A673 (cell line): Measurements from ENCODE around the gene PRAF2. TPM values are rescaled to one million over a fixed set of nuclear protein-coding genes. Genes with fewer than 3 reads are reported as not detected.

ENCODE experiments used
- BruUV-seq: library from RNA; stranded (reverse); fragments of 400-500 nt; replicated peaks from 2 replicates; lab custom pipeline; 2021; lab: Mats Ljungman, UMichigan
- CTCF ChIA-PET: fragments of 300-600 bp; sonication (Branson Sonifier 250); formaldehyde crosslinking; loops from one replicate; lab custom pipeline; 2022; ENCODE audit warnings: antibody characterized with exemption; lab: Charles Lee
- POLR2A ChIA-PET: fragments of 300-600 bp; sonication (Branson Sonifier 250); formaldehyde crosslinking; loops from one replicate; lab custom pipeline; 2022; ENCODE audit warnings: antibody characterized with exemption; ENCODE audit not compliant: low non-redundant PET; lab: Charles Lee
- DNase-seq: peaks from one replicate; pipeline ENCODE4 v3.0.0-alpha.2; 2015; ENCODE audit warnings: low spot score
- H3K27ac ChIP-seq: fragments of 200-600 bp; sonication (generic); 2 replicates; pipeline ENCODE4 v1.5.1; 2016; ENCODE audit warnings: mixed run types, low read depth, mild to moderate bottlenecking, mixed read lengths, antibody characterized with exemption, low read length; ENCODE audit not compliant: poor library complexity, severe bottlenecking
- H3K27me3 ChIP-seq: fragments of 200-600 bp; sonication (generic); replicated peaks from 2 replicates; pipeline ENCODE4 v1.6.1; 2017; ENCODE audit warnings: mixed run types, low read depth, mild to moderate bottlenecking, mixed read lengths, antibody characterized with exemption, low read length; ENCODE audit not compliant: insufficient read depth, poor library complexity
- H3K36me3 ChIP-seq: fragments of 200-600 bp; sonication (generic); 2 replicates; pipeline ENCODE4 v1.6.1; 2016; ENCODE audit warnings: mixed run types, mild to moderate bottlenecking, mixed read lengths, antibody characterized with exemption, low read length; ENCODE audit not compliant: insufficient read depth, poor library complexity, severe bottlenecking
- H3K4me1 ChIP-seq: fragments of 200-600 bp; sonication (generic); 2 replicates; pipeline ENCODE4 v1.6.1; 2017; ENCODE audit warnings: mixed run types, mild to moderate bottlenecking, mixed read lengths, antibody characterized with exemption, low read length; ENCODE audit not compliant: insufficient read depth, poor library complexity, severe bottlenecking
- H3K4me3 ChIP-seq: fragments of 200-600 bp; sonication (generic); 2 replicates; pipeline ENCODE4 v1.5.1; 2016; ENCODE audit warnings: low read depth, mixed run types, mild to moderate bottlenecking, mixed read lengths, low read length; ENCODE audit not compliant: poor library complexity, severe bottlenecking
- H3K9me3 ChIP-seq: fragments of 200-600 bp; sonication (generic); 2 replicates; pipeline ENCODE4 v1.6.1; 2016; ENCODE audit warnings: mixed run types, low read depth, mild to moderate bottlenecking, mixed read lengths, antibody characterized with exemption, low read length; ENCODE audit not compliant: poor library complexity, severe bottlenecking
- EZH2 ChIP-seq: fragments of 200-600 bp; sonication (generic); IDR thresholded peaks from 2 replicates; pipeline ENCODE4 v1.6.1; 2017; ENCODE audit warnings: borderline replicate concordance, low read depth, mild to moderate bottlenecking, mixed read lengths, antibody characterized with exemption, low read length; ENCODE audit not compliant: poor library complexity, severe bottlenecking
- intact Hi-C: fragments of 100-400 bp; cut with micrococcal nuclease; formaldehyde crosslinking; loops from one replicate; pipeline ENCODE4 v1.10.0; 2022; ENCODE audit not compliant: unreplicated experiment
- total RNA-seq: library from RNA; stranded (reverse); gene quantifications from 2 replicates; pipeline ENCODE4 v1.2.3, GENCODE V29; 2021
- TF ChIP-seq, protein P1 (sequence below): fragments of 300-800, 200-600 bp; sonication (generic); conservative IDR thresholded peaks from 2 replicates; pipeline ENCODE4 v1.5.1; 2017; ENCODE audit warnings: low read depth, mild to moderate bottlenecking, antibody characterized with exemption, low read length, moderate library complexity, mixed read lengths

Gene PRAF2
- total RNA-seq, 1 experiment from 2014 or later = 21.3 TPM

GRCh38 chrX:49100704-49101628 is 27.2 kb upstream of the PRAF2 start:
- ChIA-PET POLR2A (interaction anchor here (0.7 kb wide), 1 partner anchor 203 kb away, joined by 4 read pairs; no protein-coding TSS in a partner anchor), CTCF (no interaction called here)
- Histone ChIP-seq H3K36me3 (no peaks in the 10 kb centered on the region), H3K4me1 (no peaks in the 10 kb centered on the region), H3K27ac (no peak overlapping the region), H3K4me3 (peak overlapping the region; percentile 71), H3K9me3 (no peaks in the 10 kb centered on the region), H3K27me3 (no peaks in the 10 kb centered on the region)
- BruUV-seq = no TSS peak
- intact Hi-C loops = no loop called here
- no peak for TF ChIP-seq EZH2
- TF ChIP-seq, protein P1, sequence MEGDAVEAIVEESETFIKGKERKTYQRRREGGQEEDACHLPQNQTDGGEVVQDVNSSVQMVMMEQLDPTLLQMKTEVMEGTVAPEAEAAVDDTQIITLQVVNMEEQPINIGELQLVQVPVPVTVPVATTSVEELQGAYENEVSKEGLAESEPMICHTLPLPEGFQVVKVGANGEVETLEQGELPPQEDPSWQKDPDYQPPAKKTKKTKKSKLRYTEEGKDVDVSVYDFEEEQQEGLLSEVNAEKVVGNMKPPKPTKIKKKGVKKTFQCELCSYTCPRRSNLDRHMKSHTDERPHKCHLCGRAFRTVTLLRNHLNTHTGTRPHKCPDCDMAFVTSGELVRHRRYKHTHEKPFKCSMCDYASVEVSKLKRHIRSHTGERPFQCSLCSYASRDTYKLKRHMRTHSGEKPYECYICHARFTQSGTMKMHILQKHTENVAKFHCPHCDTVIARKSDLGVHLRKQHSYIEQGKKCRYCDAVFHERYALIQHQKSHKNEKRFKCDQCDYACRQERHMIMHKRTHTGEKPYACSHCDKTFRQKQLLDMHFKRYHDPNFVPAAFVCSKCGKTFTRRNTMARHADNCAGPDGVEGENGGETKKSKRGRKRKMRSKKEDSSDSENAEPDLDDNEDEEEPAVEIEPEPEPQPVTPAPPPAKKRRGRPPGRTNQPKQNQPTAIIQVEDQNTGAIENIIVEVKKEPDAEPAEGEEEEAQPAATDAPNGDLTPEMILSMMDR = no peak
- peak; percentile 92 for DNase-seq

GRCh38 chrX:49096419-49096818 is 22.6 kb upstream of the PRAF2 start:
- BruUV-seq = no TSS peak
- CTCF ChIA-PET = no interaction called here

DNA sequence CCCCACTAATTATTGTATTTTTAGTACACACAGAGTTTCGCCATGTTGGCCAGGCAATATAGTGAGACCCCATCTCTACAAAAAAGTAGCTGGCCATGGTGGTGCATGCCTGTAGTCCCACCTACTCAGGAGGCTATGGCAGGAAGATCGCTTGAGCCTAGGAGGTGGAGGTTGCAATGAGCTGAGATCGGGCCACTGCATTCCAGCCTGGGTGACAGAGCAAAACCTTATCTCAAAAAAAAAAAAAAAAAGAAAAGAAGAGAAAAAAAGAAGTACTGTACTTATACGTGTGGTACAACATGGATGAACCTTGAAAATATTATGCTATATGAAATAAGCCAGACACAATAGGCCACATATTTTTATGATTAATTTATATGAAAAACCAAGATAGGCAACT is 15.8 kb upstream of the PRAF2 start:
- ChIA-PET CTCF (no interaction called here), POLR2A (no interaction called here)
- no peak for TF ChIP-seq EZH2
- TF ChIP-seq, protein P1 = no peak
- Histone ChIP-seq H3K27ac (no peak overlapping the region), H3K9me3 (no peaks in the 10 kb centered on the region), H3K4me1 (no peaks in the 10 kb centered on the region), H3K36me3 (no peaks in the 10 kb centered on the region), H3K4me3 (no peak overlapping the region), H3K27me3 (no peaks in the 10 kb centered on the region)
- BruUV-seq = no TSS peak
- intact Hi-C loops = no loop called here
- no peak for DNase-seq

More at GRCh38 chrX:49096419-49096818, 22.6 kb upstream of the PRAF2 start:
- Histone ChIP-seq H3K27ac (no peak overlapping the region), H3K27me3 (no peaks in the 10 kb centered on the region), H3K4me1 (no peaks in the 10 kb centered on the region), H3K9me3 (no peaks in the 10 kb centered on the region), H3K36me3 (no peaks in the 10 kb centered on the region), H3K4me3 (no peak overlapping the region)
- POLR2A ChIA-PET = no interaction called here
- TF ChIP-seq EZH2 = no peak
- TF ChIP-seq, protein P1 = no peak
- DNase-seq = no peak
- intact Hi-C loops = no loop called here
